ENCODE results near the gene PIP5K1A. TPM values are rescaled to one million over a fixed set of nuclear protein-coding genes. Genes with fewer than 3 reads are reported as not detected.
"Not testable (repeated sequence)": the region's sequence is repeated elsewhere in the genome, so short reads cannot be mapped to it uniquely, and the experiment has no call there.

PIP5K1A gene
- total and polyA plus RNA-seq, 5 donors, result 20.4 to 50.7 (median 35.8) TPM

DNA sequence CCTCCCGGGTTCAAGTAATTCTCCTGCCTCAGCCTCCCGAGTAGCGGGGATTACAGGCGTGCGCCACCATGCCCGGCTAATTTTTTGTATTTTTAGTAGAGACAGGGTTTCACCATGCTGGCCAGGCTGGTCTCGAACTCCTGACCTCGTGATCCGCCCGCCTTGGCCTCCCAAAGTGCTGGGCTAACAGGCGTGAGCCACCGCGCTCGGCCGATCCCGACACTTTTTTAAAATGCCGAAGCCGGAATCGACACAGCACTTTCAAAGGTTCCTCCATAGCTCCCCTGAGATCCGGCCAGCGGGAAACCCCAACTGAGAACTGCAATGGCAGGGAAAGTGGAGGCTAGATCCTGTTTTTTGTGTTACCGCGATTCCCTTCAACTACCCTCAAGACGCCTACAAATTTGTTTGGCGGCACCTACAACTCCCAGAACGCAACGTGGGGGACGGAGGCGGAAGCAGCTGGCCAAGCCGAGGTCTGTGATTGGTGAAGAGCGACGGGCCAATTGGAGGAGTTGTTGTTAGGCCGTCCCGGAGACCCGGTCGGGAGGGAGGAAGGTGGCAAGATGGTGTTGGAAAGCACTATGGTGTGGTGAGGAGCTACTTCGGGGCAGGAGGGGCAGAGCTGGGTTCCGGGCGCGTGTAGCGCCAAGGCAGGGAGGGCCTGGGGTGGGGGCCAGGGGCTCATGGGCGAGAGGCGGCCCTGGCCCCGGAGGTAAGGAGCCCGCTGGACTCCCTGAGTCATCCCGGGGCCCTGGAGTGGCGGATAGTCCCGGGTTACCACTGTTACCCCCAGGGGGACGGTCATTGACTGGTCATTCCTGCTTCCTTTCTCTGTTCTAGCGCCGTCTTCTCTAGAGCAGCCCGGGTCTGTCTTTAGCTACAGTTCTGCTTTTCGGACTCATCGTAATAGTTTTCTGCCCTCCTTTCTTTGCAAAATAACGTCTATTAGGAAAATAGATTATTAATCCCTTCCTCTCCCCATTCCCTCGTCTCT lies 56.2 kb downstream of the PIP5K1A start, which contains the start of gene PSMD4:
TSS of gene PSMD4 (plus strand) at position 518 of the 997 bp plus-strand sequence. CDS start at position 567, 49 bp downstream.
- 9% methylated on average over 56 of the region's 56 CpGs for WGBS
- H3K27ac ChIP-seq (ENCODE audit: low read length), result peak within 1 kb of the TSS; percentile 75
- no peaks in the 10 kb centered on the region for H3K4me1 ChIP-seq (ENCODE audit: control insufficient read depth, insufficient read depth, low read length)
- H3K9me3 ChIP-seq (ENCODE audit: control insufficient read depth, low read length), result no peaks in the 10 kb centered on the region
- DNase-seq (peak; percentile 94 to 97 (median 97)), ATAC-seq (peak; percentile 99)
- intact Hi-C loops (cut with DNase I), result loop anchor here in 2 of 4 donors (5.0 kb wide), 1 partner anchor 57 kb away; the partner anchor contains the start of gene PIP5K1A (in 2 of the 2)
- H3K27me3 ChIP-seq (ENCODE audit: control insufficient read depth, insufficient read depth), result no peaks in the 10 kb centered on the region
- H3K4me3 ChIP-seq (ENCODE audit: low read length), result peak within 1 kb of the TSS; percentile 69

GRCh38 chr1:151255381-151255780 lies 57.0 kb downstream of the PIP5K1A start:
- Histone ChIP-seq H3K4me1 (ENCODE audit: control insufficient read depth, insufficient read depth, low read length) (peaks cover 1% of the 10 kb centered on the region), H3K27ac (ENCODE audit: low read length) (no peak overlapping the region), H3K4me3 (ENCODE audit: low read length) (peak overlapping the region; percentile 69), H3K9me3 (ENCODE audit: control insufficient read depth, low read length) (no peaks in the 10 kb centered on the region), H3K27me3 (ENCODE audit: control insufficient read depth, insufficient read depth) (no peaks in the 10 kb centered on the region)
- ATAC-seq (no peak), DNase-seq (no peak)
- intact Hi-C loops (cut with DNase I), result no loop called here
- WGBS, result 29% methylated on average over 10 of the region's 10 CpGs

DNA sequence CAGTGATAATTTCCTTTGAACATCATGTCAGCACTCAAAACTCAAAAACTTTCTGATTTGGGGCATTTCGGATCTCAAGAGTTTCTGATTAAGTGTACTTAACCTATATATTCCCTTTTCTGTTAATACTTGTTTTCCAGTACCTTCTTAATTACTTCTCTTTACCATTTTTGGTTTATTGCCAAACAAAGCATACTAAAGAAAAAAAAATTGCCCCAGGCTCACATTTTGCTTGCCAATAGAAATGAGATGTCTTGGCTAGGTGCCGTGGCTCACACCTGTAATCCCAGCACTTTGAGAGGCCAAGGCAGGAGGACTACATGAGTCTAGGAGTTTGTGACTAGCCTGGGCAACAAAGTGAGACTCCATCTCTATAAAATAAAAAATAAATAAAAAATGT lies 61.0 kb downstream of the PIP5K1A start:
- ATAC-seq (no peak), DNase-seq (no peak)
- H3K4me1 ChIP-seq (ENCODE audit: control insufficient read depth, insufficient read depth, low read length), result peaks cover 1% of the 10 kb centered on the region
- no peaks in the 10 kb centered on the region for H3K27me3 ChIP-seq (ENCODE audit: control insufficient read depth, insufficient read depth)
- intact Hi-C loops (cut with DNase I), result no loop called here
- no peaks in the 10 kb centered on the region for H3K9me3 ChIP-seq (ENCODE audit: control insufficient read depth, low read length)
- WGBS, result 74% methylated on average over 2 of the region's 2 CpGs
- H3K27ac ChIP-seq (ENCODE audit: low read length), result no peak overlapping the region
- H3K4me3 ChIP-seq (ENCODE audit: low read length), result no peak overlapping the region

DNA sequence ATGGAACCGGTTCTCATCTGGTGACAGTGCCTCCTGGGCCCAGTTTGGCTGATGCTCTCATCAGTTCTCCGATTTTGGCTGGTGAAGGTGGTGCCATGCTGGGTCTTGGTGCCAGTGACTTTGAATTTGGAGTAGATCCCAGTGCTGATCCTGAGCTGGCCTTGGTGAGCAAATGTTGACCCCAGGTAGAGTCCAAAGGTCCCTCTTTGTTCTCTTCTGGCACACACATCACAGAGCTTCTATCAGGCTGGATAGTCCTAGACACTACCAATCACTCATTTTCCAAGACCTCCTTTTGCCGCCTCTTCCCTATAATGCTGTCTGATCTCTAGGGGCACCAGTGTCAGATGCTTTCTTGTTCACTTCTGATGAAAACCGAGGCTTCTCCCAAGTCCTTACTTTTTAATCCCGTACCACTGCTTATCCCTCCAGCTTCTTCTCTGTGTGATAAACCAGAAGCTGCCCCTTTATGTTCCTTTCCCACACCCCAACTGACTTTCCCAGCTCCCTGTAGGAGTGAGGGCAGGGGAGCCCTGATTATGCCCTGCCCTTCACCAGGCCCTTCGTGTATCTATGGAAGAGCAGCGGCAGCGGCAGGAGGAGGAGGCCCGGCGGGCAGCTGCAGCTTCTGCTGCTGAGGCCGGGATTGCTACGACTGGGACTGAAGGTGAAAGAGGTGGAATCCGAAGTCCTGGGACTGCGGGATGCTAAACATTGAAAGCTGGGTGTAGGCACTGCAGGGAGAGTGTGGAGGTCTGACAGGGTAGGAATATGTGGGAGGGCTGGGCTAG lies 67.3 kb downstream of the PIP5K1A start:
- ATAC-seq (no peak), DNase-seq (no peak)
- Histone ChIP-seq H3K4me1 (ENCODE audit: control insufficient read depth, insufficient read depth, low read length) (no peaks in the 10 kb centered on the region), H3K27me3 (ENCODE audit: control insufficient read depth, insufficient read depth) (no peaks in the 10 kb centered on the region), H3K4me3 (ENCODE audit: low read length) (no peak overlapping the region), H3K27ac (ENCODE audit: low read length) (no peak overlapping the region), H3K9me3 (ENCODE audit: control insufficient read depth, low read length) (no peaks in the 10 kb centered on the region)
- intact Hi-C loops (cut with DNase I), result no loop called here
- WGBS, result 92% methylated on average over 14 of the region's 14 CpGs

GRCh38 chr1:151266315-151266714 lies 68.0 kb downstream of the PIP5K1A start:
- intact Hi-C loops (cut with DNase I), result no loop called here
- 93% methylated on average over 3 of the region's 3 CpGs for WGBS
- no peaks in the 10 kb centered on the region for H3K4me1 ChIP-seq (ENCODE audit: control insufficient read depth, insufficient read depth, low read length)

DNA sequence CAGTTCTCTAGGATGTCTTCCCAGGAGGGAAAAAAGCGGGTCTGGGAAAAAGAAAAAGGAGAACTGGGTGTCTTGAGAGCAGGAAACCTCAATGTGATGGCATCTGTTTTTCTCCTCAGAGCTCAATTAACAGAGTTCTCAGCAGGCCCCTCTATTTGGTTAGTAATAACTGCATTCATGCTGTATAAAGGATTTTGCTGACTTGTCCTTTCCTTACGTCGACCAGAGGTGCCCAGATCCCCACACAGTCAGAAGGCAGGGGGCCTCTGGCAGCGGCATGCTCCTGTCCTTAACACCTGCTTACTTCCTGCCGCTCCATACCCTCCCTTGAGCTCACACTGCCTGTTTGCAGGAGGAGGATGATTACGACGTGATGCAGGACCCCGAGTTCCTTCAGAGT lies 68.5 kb downstream of the PIP5K1A start:
- no peak overlapping the region for H3K27ac ChIP-seq (ENCODE audit: low read length)

More at GRCh38 chr1:151266315-151266714, 68.0 kb downstream of the PIP5K1A start:
- Histone ChIP-seq H3K27ac (ENCODE audit: low read length) (no peak overlapping the region), H3K27me3 (ENCODE audit: control insufficient read depth, insufficient read depth) (no peaks in the 10 kb centered on the region), H3K4me3 (ENCODE audit: low read length) (no peak overlapping the region), H3K9me3 (ENCODE audit: control insufficient read depth, low read length) (no peaks in the 10 kb centered on the region)
- ATAC-seq (no peak), DNase-seq (no peak)

GRCh38 chr1:151267760-151268159 lies 69.4 kb downstream of the PIP5K1A start:
- ATAC-seq (no peak), DNase-seq (no peak)
- 66% methylated on average over 4 of the region's 4 CpGs for WGBS
- Histone ChIP-seq H3K4me1 (ENCODE audit: control insufficient read depth, insufficient read depth, low read length) (no peaks in the 10 kb centered on the region), H3K4me3 (ENCODE audit: low read length) (no peak overlapping the region), H3K27me3 (ENCODE audit: control insufficient read depth, insufficient read depth) (no peaks in the 10 kb centered on the region), H3K9me3 (ENCODE audit: control insufficient read depth, low read length) (no peaks in the 10 kb centered on the region), H3K27ac (ENCODE audit: low read length) (no peak overlapping the region)
- intact Hi-C loops (cut with DNase I), result no loop called here

More for the DNA sequence above, 68.5 kb downstream of the PIP5K1A start:
- WGBS, result 80% methylated on average over 8 of the region's 8 CpGs
- intact Hi-C loops (cut with DNase I), result no loop called here
- no peak overlapping the region for H3K4me3 ChIP-seq (ENCODE audit: low read length)
- DNase-seq (no peak), ATAC-seq (no peak)
- H3K27me3 ChIP-seq (ENCODE audit: control insufficient read depth, insufficient read depth), result no peaks in the 10 kb centered on the region
- no peaks in the 10 kb centered on the region for H3K9me3 ChIP-seq (ENCODE audit: control insufficient read depth, low read length)
- H3K4me1 ChIP-seq (ENCODE audit: control insufficient read depth, insufficient read depth, low read length), result no peaks in the 10 kb centered on the region

GRCh38 chr1:151273924-151274466 lies 75.6 kb downstream of the PIP5K1A start:
- WGBS, result 77% methylated on average over 3 of the region's 3 CpGs
- DNase-seq (no peak), ATAC-seq (no peak)
- Histone ChIP-seq H3K27me3 (ENCODE audit: control insufficient read depth, insufficient read depth) (no peaks in the 10 kb centered on the region), H3K4me1 (ENCODE audit: control insufficient read depth, insufficient read depth, low read length) (no peaks in the 10 kb centered on the region), H3K27ac (ENCODE audit: low read length) (no peak overlapping the region), H3K9me3 (ENCODE audit: control insufficient read depth, low read length) (no peaks in the 10 kb centered on the region), H3K4me3 (ENCODE audit: low read length) (no peak overlapping the region)
- intact Hi-C loops (cut with DNase I), result no loop called here

DNA sequence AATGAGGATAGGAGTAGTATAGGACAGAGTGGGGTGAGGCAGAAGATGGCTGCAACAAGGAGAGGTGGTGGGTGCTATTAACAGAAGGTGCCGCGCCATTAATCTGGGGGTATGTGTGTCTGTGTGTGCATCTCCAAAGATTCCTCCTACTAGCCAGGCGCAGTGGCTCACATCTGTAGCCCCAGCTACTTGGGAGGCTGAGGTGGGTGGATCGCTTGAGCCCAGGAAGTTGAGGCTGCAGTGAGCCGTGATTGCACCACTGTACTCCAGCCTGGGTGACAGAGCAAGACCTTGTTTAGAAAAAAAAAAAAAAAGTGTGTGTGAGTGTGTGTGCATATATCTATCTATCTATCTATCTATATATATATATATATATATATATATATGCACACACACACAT lies 77.0 kb downstream of the PIP5K1A start:
- WGBS, result 86% methylated on average over 5 of the region's 5 CpGs
- H3K4me1 ChIP-seq (ENCODE audit: control insufficient read depth, insufficient read depth, low read length); ATAC-seq; intact Hi-C loops (cut with DNase I); H3K4me3 ChIP-seq (ENCODE audit: low read length); H3K27ac ChIP-seq (ENCODE audit: low read length); H3K9me3 ChIP-seq (ENCODE audit: control insufficient read depth, low read length); H3K27me3 ChIP-seq (ENCODE audit: control insufficient read depth, insufficient read depth); DNase-seq: not testable (repeated sequence)

GRCh38 chr1:151277249-151277648 lies 78.9 kb downstream of the PIP5K1A start:
- Histone ChIP-seq H3K27ac (ENCODE audit: low read length) (no peak overlapping the region), H3K9me3 (ENCODE audit: control insufficient read depth, low read length) (no peaks in the 10 kb centered on the region), H3K27me3 (ENCODE audit: control insufficient read depth, insufficient read depth) (no peaks in the 10 kb centered on the region), H3K4me1 (ENCODE audit: control insufficient read depth, insufficient read depth, low read length) (no peaks in the 10 kb centered on the region), H3K4me3 (ENCODE audit: low read length) (no peak overlapping the region)
- 72% methylated on average over 2 of the region's 2 CpGs for WGBS
- intact Hi-C loops (cut with DNase I), result no loop called here
- DNase-seq, result no peak
- ATAC-seq, result no peak
